MM.1S (cell line): ENCODE data around the gene MNX1.

Experiments used
- DNase-seq: peaks from one replicate; pipeline ENCODE4 v3.0.0-alpha.2; 2015
- H2AFZ ChIP-seq: fragments of 300-600 bp; sonication (generic); 2 replicates; pipeline ENCODE4 v1.6.0; 2016; ENCODE audit warnings: antibody characterized with exemption, low read length
- H3F3A ChIP-seq: fragments of 300-600 bp; sonication (generic); 2 replicates; pipeline ENCODE4 v1.6.1; 2016; ENCODE audit warnings: mild to moderate bottlenecking, antibody characterized with exemption, low read length, moderate library complexity, mixed read lengths; ENCODE audit not compliant: insufficient read depth
- H3K27ac ChIP-seq: fragments of 300-600 bp; sonication (generic); 2 replicates; pipeline ENCODE4 v1.5.1; 2016; ENCODE audit warnings: mild to moderate bottlenecking, low read length
- H3K27me3 ChIP-seq: fragments of 300-600 bp; sonication (generic); replicated peaks from 2 replicates; pipeline ENCODE4 v1.6.0; 2016; ENCODE audit warnings: low read length; ENCODE audit not compliant: insufficient read depth
- H3K36me3 ChIP-seq: fragments of 300-600 bp; sonication (generic); replicated peaks from 2 replicates; pipeline ENCODE4 v1.6.1; 2016; ENCODE audit warnings: mild to moderate bottlenecking, low read length, mixed read lengths; ENCODE audit not compliant: insufficient read depth
- H3K4me1 ChIP-seq: fragments of 300-600 bp; sonication (generic); 2 replicates; pipeline ENCODE4 v1.6.1; 2016; ENCODE audit warnings: low read length, mixed read lengths
- H3K4me2 ChIP-seq: fragments of 300-600 bp; sonication (generic); 2 replicates; pipeline ENCODE4 v1.6.0; 2016; ENCODE audit warnings: low read depth, low read length
- H3K4me3 ChIP-seq: fragments of 300-600 bp; sonication (generic); 2 replicates; pipeline ENCODE4 v1.5.1; 2016; ENCODE audit warnings: low read length, mixed read lengths
- H3K79me2 ChIP-seq: fragments of 300-600 bp; sonication (generic); 2 replicates; pipeline ENCODE4 v1.6.1; 2016; ENCODE audit warnings: mixed run types, low read length, mixed read lengths
- H3K9ac ChIP-seq: fragments of 300-600 bp; sonication (generic); 2 replicates; pipeline ENCODE4 v1.6.1; 2016; ENCODE audit warnings: low read length, mixed read lengths
- H3K9me2 ChIP-seq: fragments of 300-600 bp; sonication (generic); replicated peaks from 2 replicates; pipeline ENCODE4 v1.6.1; 2016; ENCODE audit warnings: mild to moderate bottlenecking, low read length, mixed read lengths; ENCODE audit not compliant: insufficient read depth
- H3K9me3 ChIP-seq: fragments of 300-600 bp; sonication (generic); replicated peaks from 2 replicates; pipeline ENCODE4 v1.6.1; 2016; ENCODE audit warnings: mild to moderate bottlenecking, low read length, mixed read lengths; ENCODE audit not compliant: insufficient read depth
- H4K20me1 ChIP-seq: fragments of 300-600 bp; sonication (generic); 2 replicates; pipeline ENCODE4 v1.6.1; 2016; ENCODE audit warnings: mild to moderate bottlenecking, low read length, moderate library complexity, mixed read lengths; ENCODE audit not compliant: insufficient read depth
- CTCF ChIP-seq: fragments of 300-600 bp; sonication (generic); IDR thresholded peaks from 2 replicates; pipeline ENCODE4 v1.5.1; 2016; ENCODE audit warnings: antibody characterized with exemption, low read length, mixed read lengths
- EZH2 ChIP-seq: fragments of 300-600 bp; sonication (generic); optimal IDR thresholded peaks from 2 replicates; pipeline ENCODE3; 2017; ENCODE audit warnings: low read depth, mild to moderate bottlenecking, antibody characterized with exemption, low read length, mixed read lengths
- EZH2phosphoT487 ChIP-seq: fragments of 300-600 bp; sonication (generic); IDR thresholded peaks from 2 replicates; pipeline ENCODE4 v1.6.1; 2018; ENCODE audit warnings: antibody characterized with exemption, low read length

The MNX1 gene

GRCh38 chr7:157043745-157044144, 33.3 kb upstream of the MNX1 start:
- no peaks in the 10 kb centered on the region for H3K79me2 ChIP-seq
- H3K36me3 ChIP-seq = no peaks in the 10 kb centered on the region
- no peaks in the 10 kb centered on the region for H3K4me1 ChIP-seq
- no peak overlapping the region for H3K27ac ChIP-seq
- no peak for TF ChIP-seq EZH2
- no peak for TF ChIP-seq EZH2phosphoT487
- TF ChIP-seq CTCF = no peak
- no peak for DNase-seq
- no peaks in the 10 kb centered on the region for H3K27me3 ChIP-seq
- H3K9me2 ChIP-seq = no peaks in the 10 kb centered on the region
- H3F3A ChIP-seq = no peaks in the 10 kb centered on the region
- H4K20me1 ChIP-seq = no peaks in the 10 kb centered on the region
- no peak overlapping the region for H2AFZ ChIP-seq
- H3K4me2 ChIP-seq = no peak overlapping the region
- no peak overlapping the region for H3K4me3 ChIP-seq
- no peak overlapping the region for H3K9ac ChIP-seq
- no peaks in the 10 kb centered on the region for H3K9me3 ChIP-seq

DNA sequence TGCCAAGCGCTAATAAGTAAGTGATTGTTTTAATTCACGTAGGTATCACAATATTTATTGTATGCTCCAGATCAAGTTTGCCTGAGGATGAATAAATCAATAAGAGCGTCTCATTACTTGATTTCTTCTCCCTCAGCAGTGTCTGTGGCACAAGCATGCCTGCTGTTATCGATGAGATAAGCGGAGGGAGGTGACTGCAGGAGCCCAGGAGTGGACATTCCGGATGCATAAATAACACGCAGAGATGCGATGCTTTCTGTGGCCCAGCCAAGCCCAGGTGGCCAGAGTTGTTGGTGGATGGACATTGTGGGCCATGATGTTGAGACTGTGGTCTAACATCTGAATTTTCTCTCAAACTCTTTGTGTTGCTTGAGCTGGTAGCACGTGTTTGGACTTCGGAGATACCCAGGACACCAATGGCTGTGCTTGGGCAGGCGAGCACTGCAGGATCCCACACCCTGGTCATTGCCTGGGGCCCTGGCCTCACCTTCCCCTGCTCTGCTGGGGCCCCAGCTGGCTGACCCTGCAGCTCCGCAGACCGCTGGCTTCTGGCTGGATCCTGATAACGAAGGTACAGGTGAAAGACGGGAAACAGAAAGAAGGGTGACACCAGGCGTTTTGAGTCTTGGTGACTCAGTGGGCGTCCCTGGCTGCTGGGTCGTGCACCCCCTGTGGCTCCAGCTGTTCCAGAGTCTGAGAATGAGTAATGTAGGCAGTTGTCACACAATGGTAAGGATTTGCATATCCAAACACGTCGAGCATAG, 31.2 kb upstream of the MNX1 start:
- Histone ChIP-seq H3K79me2 (no peaks in the 10 kb centered on the region), H3K4me1 (no peaks in the 10 kb centered on the region), H3K9me3 (no peaks in the 10 kb centered on the region), H3K27ac (no peak overlapping the region), H3K4me3 (no peak overlapping the region), H3K9me2 (no peaks in the 10 kb centered on the region), H4K20me1 (no peaks in the 10 kb centered on the region), H3F3A (no peaks in the 10 kb centered on the region), H2AFZ (no peak overlapping the region), H3K27me3 (no peaks in the 10 kb centered on the region), H3K9ac (no peak overlapping the region), H3K4me2 (no peak overlapping the region), H3K36me3 (no peaks in the 10 kb centered on the region)
- DNase-seq = no peak
- TF ChIP-seq EZH2 (no peak), EZH2phosphoT487 (no peak), CTCF (no peak)

DNA sequence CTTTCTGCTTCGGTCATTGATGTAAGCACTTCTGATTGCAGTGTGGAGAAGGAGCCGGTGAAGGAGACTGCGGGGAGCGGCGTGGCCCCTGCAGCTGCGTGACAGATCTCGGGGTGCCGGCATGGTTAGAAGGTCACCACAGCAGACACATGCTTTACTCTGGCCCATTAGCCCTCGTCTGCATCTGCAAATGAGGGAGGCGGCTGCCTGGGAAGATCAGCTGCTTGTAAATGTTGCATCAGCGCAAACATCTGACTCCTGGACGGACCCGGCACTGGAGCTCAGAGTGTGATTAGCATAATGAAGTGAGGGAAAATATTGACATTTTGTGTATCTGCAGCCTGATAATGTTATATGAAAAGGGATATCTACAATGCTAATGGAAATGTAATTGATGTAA, 30.5 kb upstream of the MNX1 start:
- H3K79me2 ChIP-seq = no peaks in the 10 kb centered on the region
- H2AFZ ChIP-seq = no peak overlapping the region
- no peaks in the 10 kb centered on the region for H3K9me2 ChIP-seq
- H3K36me3 ChIP-seq = no peaks in the 10 kb centered on the region
- no peaks in the 10 kb centered on the region for H3F3A ChIP-seq
- H4K20me1 ChIP-seq = no peaks in the 10 kb centered on the region
- H3K27ac ChIP-seq = no peak overlapping the region
- no peak for TF ChIP-seq EZH2
- TF ChIP-seq CTCF = no peak
- TF ChIP-seq EZH2phosphoT487 = no peak
- no peaks in the 10 kb centered on the region for H3K27me3 ChIP-seq
- H3K9ac ChIP-seq = no peak overlapping the region
- H3K4me1 ChIP-seq = no peaks in the 10 kb centered on the region
- H3K4me2 ChIP-seq = no peak overlapping the region
- DNase-seq = no peak
- no peak overlapping the region for H3K4me3 ChIP-seq
- no peaks in the 10 kb centered on the region for H3K9me3 ChIP-seq
